Measurements from ENCODE around the gene KNL1. TPM values are rescaled to one million over a fixed set of nuclear protein-coding genes. Genes with fewer than 3 reads are reported as not detected.
A peak's percentile ranks its signal among the peaks of the same experiment; 100 is the strongest.
"Not testable (repeated sequence)": the region's sequence is repeated elsewhere in the genome, so short reads cannot be mapped to it uniquely, and the experiment has no call there.

Gene KNL1
- total and polyA plus RNA-seq, 5 donors = 0.14 to 1.6 (median 0.47) TPM

DNA sequence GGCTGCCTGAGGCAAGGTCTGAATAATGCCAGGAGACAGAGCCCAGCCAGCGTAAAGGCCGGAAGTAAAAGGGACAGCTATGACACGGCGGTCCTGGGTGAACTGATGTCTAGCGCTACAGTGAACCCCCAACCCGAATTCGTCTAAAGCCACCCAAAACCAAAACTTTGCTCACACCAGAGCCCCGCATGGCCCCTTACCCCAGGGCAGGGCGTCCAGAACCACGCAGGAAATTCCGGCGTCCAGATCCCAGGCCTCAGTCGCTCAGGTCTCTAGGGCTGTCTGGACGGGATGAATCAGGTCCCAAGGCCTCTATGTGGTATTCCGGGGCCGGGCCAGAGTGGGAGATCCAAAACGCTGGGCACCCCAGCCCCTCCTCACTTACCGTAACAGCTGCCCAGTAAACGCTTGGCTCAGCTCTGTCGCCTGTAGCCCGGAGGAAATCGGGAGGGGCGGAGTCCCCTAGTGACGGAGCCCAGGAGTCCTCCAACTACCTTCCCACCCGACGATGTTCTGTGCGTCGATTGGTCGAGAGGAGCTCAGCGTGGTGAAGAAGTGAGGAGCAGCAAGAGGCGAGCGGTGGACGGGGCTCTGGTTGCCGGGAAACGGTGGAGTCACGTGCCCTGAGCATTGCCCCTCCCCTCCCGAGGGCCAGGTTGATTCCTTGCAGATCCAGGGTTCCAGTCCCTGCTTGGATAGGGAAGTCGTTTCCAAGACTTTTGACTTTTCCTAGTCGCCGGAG lies 29.3 kb upstream of the KNL1 start, which contains the start of gene CCDC32:
CCDC32 (minus strand) TSS at position 452 of the 742 bp plus-strand sequence. CDS start 2,027 bp downstream, outside the sequence.
- WGBS = under 1% methylated on average over 40 of the region's 40 CpGs
- intact Hi-C loops (cut with DNase I) = no loop called here
- H3K4me1 ChIP-seq (ENCODE audit: control insufficient read depth, insufficient read depth, low read length) = no peaks in the 10 kb centered on the region
- H3K9me3 ChIP-seq (ENCODE audit: control insufficient read depth, low read length) = no peaks in the 10 kb centered on the region
- H3K4me3 ChIP-seq (ENCODE audit: low read length) = peak within 1 kb of the TSS; percentile 71
- ATAC-seq (peak; percentile 99), DNase-seq (peak; percentile 98 to 99 (median 98))
- peak within 1 kb of the TSS; percentile 76 for H3K27ac ChIP-seq (ENCODE audit: low read length)
- H3K27me3 ChIP-seq (ENCODE audit: control insufficient read depth, insufficient read depth) = no peaks in the 10 kb centered on the region

DNA sequence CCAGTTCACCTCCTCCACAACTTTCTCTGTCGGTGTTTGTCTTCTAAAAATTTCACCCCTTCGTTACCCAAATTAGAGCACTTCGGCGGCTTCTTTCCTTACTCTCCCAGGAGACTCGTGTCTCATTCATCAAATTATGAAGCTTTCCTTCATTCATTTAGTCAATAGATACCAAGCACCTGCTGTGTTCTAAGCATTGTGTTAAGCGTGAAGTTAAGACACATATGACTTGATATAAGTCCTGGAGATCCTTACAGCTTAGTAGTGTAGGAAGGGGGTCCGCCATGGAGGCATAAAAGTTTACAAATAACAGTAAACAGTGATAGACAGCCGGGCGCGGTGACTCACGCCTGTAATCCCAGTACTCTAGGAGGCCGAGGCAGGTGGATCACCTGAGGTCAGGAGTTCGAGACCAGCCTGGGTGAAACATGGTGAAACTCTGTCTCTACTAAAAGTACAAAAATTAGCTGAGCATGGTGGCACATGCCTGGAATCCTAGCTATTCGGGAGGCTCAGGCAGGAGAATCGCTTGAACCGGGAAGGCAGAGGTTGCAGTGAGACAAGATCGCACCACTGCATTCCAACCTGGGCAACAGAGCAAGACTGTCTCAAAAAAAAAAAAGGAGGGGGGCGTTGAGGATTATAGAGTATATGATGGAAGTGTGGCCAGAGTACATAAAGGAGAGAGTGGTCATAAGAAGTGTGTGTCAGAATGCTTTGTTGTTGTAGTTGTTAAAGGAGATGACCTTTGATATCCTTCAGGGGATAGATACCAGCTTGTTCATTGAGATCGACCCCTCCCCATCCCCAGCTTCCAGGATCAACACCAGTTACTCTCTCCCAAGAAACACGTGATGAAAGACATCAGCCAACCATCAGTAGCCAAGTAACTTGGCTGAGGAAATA lies 28.5 kb upstream of the KNL1 start:
- DNase-seq (peak in 1 of 3 donors; percentile 55), ATAC-seq (no peak)
- Histone ChIP-seq H3K4me3 (ENCODE audit: low read length) (peak overlapping the region; percentile 43), H3K27me3 (ENCODE audit: control insufficient read depth, insufficient read depth) (no peaks in the 10 kb centered on the region), H3K9me3 (ENCODE audit: control insufficient read depth, low read length) (no peaks in the 10 kb centered on the region), H3K27ac (ENCODE audit: low read length) (peak overlapping the region; percentile 25), H3K4me1 (ENCODE audit: control insufficient read depth, insufficient read depth, low read length) (peaks cover 4% of the 10 kb centered on the region)
- 43% methylated on average over 19 of the region's 20 CpGs for WGBS
- intact Hi-C loops (cut with DNase I) = no loop called here

DNA sequence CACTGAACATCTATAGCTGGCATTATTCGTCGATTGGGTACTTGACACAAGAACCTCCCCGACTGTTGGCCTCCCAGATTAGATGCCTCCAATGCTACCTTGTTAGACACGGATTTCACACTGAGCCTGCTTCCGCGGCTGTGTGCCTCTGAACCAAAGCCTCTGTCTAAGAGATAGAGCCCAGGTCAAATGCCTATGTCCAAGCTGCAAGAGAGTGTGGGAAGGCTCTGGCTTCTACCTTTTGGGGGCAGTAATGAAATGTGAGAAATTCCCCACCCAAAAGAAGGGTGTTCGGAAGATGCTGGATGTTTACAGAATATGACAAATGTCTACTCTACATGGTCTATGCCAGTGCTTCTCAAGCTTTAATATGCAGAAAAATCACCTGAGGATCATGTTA lies 26.9 kb upstream of the KNL1 start:
- Histone ChIP-seq H3K27ac (ENCODE audit: low read length) (no peak overlapping the region), H3K27me3 (ENCODE audit: control insufficient read depth, insufficient read depth) (no peaks in the 10 kb centered on the region), H3K4me3 (ENCODE audit: low read length) (no peak overlapping the region), H3K9me3 (ENCODE audit: control insufficient read depth, low read length) (no peaks in the 10 kb centered on the region), H3K4me1 (ENCODE audit: control insufficient read depth, insufficient read depth, low read length) (peaks cover 5% of the 10 kb centered on the region)
- intact Hi-C loops (cut with DNase I) = no loop called here
- ATAC-seq (no peak), DNase-seq (no peak)
- WGBS = 23% methylated on average over 7 of the region's 7 CpGs

DNA sequence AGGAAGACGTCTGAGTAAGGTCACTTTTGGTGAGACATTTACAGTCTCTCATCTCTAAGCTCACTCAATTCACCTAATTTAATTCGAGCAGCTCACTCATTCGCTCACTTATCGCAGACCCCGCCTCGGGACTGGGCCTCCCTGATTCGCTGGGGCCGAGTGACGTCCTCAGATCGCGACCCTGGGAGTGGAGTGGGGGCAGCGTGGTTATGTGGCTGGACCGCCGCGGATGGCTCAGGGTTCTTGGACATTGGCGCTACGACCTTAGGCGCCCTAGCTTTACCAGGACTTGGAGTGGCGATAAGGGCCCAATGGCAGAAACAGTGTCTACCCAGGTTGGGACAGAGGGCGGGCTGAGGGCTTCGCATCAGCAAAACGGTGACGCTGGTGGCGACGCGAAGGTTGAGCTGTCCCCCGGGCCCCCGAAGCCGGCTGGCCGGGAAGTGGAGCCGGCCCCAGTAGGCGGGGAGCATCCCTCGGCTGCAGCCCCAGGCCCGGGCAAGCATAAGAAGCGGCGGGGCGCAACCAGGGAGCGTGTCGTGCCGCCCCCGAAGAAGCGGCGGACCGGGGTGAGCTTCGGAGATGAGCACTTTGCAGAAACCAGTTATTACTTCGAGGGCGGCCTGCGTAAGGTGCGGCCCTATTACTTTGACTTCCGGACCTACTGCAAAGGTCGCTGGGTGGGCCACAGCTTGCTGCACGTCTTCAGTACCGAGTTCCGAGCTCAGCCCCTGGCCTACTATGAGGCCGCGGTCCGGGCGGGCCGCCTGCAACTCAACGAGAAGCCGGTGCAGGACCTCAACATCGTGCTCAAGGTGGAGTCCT lies 24.7 kb upstream of the KNL1 start, which contains the start of gene RPUSD2:
RPUSD2 (plus strand) TSS at position 171 of the 825 bp plus-strand sequence; CDS start at position 210, 39 bp downstream.
- H3K4me3 ChIP-seq (ENCODE audit: low read length) = peak within 1 kb of the TSS; percentile 71
- intact Hi-C loops (cut with DNase I) = no loop called here
- WGBS = under 1% methylated on average over 62 of the region's 62 CpGs
- peaks cover 5% of the 10 kb centered on the region for H3K4me1 ChIP-seq (ENCODE audit: control insufficient read depth, insufficient read depth, low read length)
- ATAC-seq (peak; percentile 87), DNase-seq (peak; percentile 93 to 98 (median 96))
- H3K9me3 ChIP-seq (ENCODE audit: control insufficient read depth, low read length) = no peaks in the 10 kb centered on the region
- H3K27me3 ChIP-seq (ENCODE audit: control insufficient read depth, insufficient read depth) = no peaks in the 10 kb centered on the region
- peak within 1 kb of the TSS; percentile 50 for H3K27ac ChIP-seq (ENCODE audit: low read length)

DNA sequence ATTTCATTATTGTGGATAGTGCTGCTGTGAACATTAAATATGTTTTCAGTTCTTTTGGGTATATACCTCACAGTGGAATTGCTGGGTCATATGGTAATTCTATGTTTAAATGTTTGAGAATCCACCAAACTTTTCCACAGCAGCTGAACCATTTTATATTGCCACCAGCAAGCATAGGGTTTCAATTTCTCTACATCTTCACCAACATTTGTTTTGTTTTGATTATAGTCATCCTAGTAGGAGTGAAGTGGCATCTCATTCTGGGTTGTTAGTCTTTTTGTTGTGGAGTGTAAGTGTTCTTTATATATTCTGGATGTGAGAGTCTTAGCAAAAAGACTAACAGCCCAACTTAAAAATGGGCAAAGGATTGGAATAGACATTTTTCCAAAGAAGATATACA lies 18.9 kb upstream of the KNL1 start:
- no peaks in the 10 kb centered on the region for H3K27me3 ChIP-seq (ENCODE audit: control insufficient read depth, insufficient read depth)
- no peak overlapping the region for H3K27ac ChIP-seq (ENCODE audit: low read length)
- H3K9me3 ChIP-seq (ENCODE audit: control insufficient read depth, low read length) = no peaks in the 10 kb centered on the region
- intact Hi-C loops (cut with DNase I) = no loop called here
- ATAC-seq (no peak), DNase-seq (no peak)
- H3K4me1 ChIP-seq (ENCODE audit: control insufficient read depth, insufficient read depth, low read length) = peaks cover 3% of the 10 kb centered on the region
- H3K4me3 ChIP-seq (ENCODE audit: low read length) = no peak overlapping the region

DNA sequence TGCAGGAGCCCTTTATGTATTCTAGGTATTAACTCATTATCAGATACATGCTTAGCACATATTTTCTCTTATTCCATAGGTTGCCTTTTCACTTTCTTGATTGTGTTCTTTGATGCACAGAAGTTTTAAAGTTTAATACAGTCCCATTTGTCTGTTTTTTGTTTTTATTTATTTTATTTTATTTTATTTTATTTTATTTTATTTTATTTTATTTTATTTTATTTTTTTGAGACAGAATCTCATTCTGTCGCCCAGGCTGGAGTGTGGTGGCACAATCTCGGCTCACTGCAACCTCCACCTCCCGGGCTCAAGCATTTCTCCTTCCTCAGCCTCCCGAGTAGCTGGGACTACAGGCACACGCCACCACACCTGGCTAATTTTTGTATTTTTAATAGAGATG lies 17.1 kb upstream of the KNL1 start:
- ATAC-seq; H3K9me3 ChIP-seq (ENCODE audit: control insufficient read depth, low read length); H3K27ac ChIP-seq (ENCODE audit: low read length); H3K27me3 ChIP-seq (ENCODE audit: control insufficient read depth, insufficient read depth); H3K4me3 ChIP-seq (ENCODE audit: low read length); DNase-seq; intact Hi-C loops (cut with DNase I); H3K4me1 ChIP-seq (ENCODE audit: control insufficient read depth, insufficient read depth, low read length): not testable (repeated sequence)
- WGBS = 97% methylated on average over 5 of the region's 5 CpGs

DNA sequence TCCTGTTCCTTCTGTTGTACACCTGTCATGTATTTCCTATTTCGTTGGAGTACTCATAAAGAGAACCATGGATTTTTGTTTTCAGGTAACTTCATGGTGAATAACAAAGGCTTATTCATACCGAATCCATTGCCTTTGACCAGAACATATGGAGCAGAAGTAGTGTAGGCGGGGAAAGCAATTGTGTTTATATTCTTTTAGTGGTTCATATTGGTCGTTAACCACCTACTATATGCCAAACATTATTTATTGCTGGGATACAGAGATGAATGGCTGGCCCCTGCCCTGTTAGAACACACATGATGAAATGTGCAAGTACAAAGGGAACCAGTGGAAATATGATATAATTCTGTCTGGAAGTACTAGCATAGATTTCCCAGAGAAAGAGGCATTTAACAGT lies 15.2 kb upstream of the KNL1 start:
- Histone ChIP-seq H3K4me1 (ENCODE audit: control insufficient read depth, insufficient read depth, low read length) (no peaks in the 10 kb centered on the region), H3K27me3 (ENCODE audit: control insufficient read depth, insufficient read depth) (no peaks in the 10 kb centered on the region), H3K4me3 (ENCODE audit: low read length) (no peak overlapping the region), H3K9me3 (ENCODE audit: control insufficient read depth, low read length) (no peaks in the 10 kb centered on the region), H3K27ac (ENCODE audit: low read length) (no peak overlapping the region)
- DNase-seq = no peak
- no peak for ATAC-seq
- WGBS = 85% methylated on average over 4 of the region's 4 CpGs
- intact Hi-C loops (cut with DNase I) = no loop called here

DNA sequence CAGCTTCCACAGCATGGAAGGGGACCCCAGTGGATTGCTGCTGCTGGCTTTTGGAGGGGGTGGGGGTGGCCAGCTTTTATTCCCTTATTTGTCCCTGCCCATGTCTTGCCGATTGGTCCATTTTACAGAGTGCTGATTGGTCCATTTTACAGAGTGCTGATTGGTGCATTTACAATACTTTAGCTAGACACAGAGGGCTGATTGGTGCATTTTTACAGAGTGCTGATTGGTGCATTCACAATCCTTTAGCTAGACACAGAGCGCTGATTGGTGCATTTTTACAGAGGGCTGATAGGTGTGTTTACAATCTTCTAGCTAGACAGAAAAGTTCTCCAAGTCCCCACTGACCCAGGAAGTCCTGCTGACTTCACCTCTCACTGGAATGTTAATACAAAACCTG lies 12.3 kb upstream of the KNL1 start:
- H3K4me1 ChIP-seq (ENCODE audit: control insufficient read depth, insufficient read depth, low read length); ATAC-seq; H3K27ac ChIP-seq (ENCODE audit: low read length); intact Hi-C loops (cut with DNase I); H3K9me3 ChIP-seq (ENCODE audit: control insufficient read depth, low read length); DNase-seq; H3K27me3 ChIP-seq (ENCODE audit: control insufficient read depth, insufficient read depth); H3K4me3 ChIP-seq (ENCODE audit: low read length): not testable (repeated sequence)
- 97% methylated on average over 2 of the region's 2 CpGs for WGBS

DNA sequence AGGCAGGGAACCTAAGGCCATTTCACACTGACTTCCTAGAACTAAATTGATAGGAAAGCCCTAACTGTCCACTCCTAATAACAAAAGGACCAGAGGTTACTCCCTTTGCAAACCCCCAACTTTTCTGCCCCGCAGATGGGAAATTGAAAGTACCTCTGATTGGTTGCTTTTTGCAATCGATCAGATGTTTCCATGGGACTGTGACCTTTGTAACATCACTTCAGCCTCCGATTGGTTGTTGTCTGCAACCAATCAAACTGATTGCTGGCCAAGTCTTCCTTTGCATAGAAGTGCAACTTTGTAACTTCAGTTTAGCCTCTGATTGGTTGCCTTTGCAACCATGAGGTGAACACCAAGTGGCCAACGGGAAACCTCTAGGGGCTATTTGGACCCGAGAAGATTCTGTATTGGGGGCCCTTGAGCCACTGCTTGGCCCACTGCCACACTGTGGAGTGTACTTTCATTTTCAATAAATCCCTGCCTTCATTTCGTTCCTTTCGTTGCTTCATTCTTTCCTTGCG lies 11.3 kb upstream of the KNL1 start:
- WGBS = 66% methylated on average over 8 of the region's 8 CpGs
- peak overlapping the region; percentile 45 for H3K4me3 ChIP-seq (ENCODE audit: low read length)

DNA sequence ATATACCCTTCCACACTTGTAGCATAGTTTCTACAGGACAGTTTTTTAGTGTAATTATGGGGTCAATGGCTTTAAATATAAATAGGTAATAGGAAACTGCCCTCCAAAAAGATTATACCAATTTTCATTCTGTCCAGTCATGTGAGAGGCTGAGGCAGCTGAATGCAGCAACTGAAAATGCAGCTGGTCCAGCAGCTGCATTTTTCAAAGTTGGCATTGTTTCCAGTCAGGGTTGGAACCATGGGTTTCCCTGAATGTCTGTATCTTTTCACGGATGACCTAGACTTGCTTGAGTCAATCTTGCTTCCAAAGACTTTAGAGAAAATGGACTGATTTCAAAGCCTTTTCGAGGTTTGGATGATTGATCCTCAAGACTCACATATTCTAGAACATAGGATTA lies 9.9 kb upstream of the KNL1 start:
- H3K27ac ChIP-seq (ENCODE audit: low read length) = no peak overlapping the region
- ATAC-seq (no peak), DNase-seq (no peak)
- H3K9me3 ChIP-seq (ENCODE audit: control insufficient read depth, low read length) = no peaks in the 10 kb centered on the region
- no peaks in the 10 kb centered on the region for H3K27me3 ChIP-seq (ENCODE audit: control insufficient read depth, insufficient read depth)
- no peak overlapping the region for H3K4me3 ChIP-seq (ENCODE audit: low read length)
- 43% methylated on average over 2 of the region's 2 CpGs for WGBS
- intact Hi-C loops (cut with DNase I) = no loop called here
- no peaks in the 10 kb centered on the region for H3K4me1 ChIP-seq (ENCODE audit: control insufficient read depth, insufficient read depth, low read length)

More for the DNA sequence above, 11.3 kb upstream of the KNL1 start:
- Histone ChIP-seq H3K9me3 (ENCODE audit: control insufficient read depth, low read length) (no peaks in the 10 kb centered on the region), H3K4me1 (ENCODE audit: control insufficient read depth, insufficient read depth, low read length) (no peaks in the 10 kb centered on the region), H3K27ac (ENCODE audit: low read length) (no peak overlapping the region), H3K27me3 (ENCODE audit: control insufficient read depth, insufficient read depth) (no peaks in the 10 kb centered on the region)
- intact Hi-C loops (cut with DNase I) = no loop called here
- no peak for DNase-seq
- ATAC-seq = peak; percentile 18 to 31

Data from right cardiac atrium (tissue), 5 donors.